Uterus (tissue), 4 donors: ENCODE results near the gene ESPNL. TPM values are rescaled to one million over a fixed set of nuclear protein-coding genes. Genes with fewer than 3 reads are reported as not detected.

Source experiments
- DNase-seq, 2 donors: peaks; one replicate each; pipeline ENCODE4 v3.0.0-alpha.2; 2019 to 2020
- H3K27ac ChIP-seq, 2 donors: fragments of 200-600 bp; sonication (generic); 1 replicate in 1 of 2; 2 replicates in 1 of 2; pipeline ENCODE4 v1.5.1; 2016 to 2018
- H3K27me3 ChIP-seq, 2 donors: fragments of 200-600 bp; sonication (generic); one replicate each; pipeline ENCODE4 v1.5.1; 2018 to 2019; ENCODE audit warnings: control low read depth in 1 of 2
- H3K36me3 ChIP-seq, 2 donors: fragments of 200-600 bp; sonication (generic); one replicate each; pipeline ENCODE4 v1.5.1; 2019; ENCODE audit warnings: control low read depth in 1 of 2
- H3K4me1 ChIP-seq, 2 donors: fragments of 200-600 bp; sonication (generic); one replicate each; pipeline ENCODE4 v1.5.1; 2018 to 2019; ENCODE audit warnings: control low read depth in 1 of 2
- H3K4me3 ChIP-seq, 2 donors: fragments of 200-600 bp; sonication (generic); 1 replicate in 1 of 2; 2 replicates in 1 of 2; pipeline ENCODE4 v1.5.1; 2018 to 2019; ENCODE audit warnings: mild to moderate bottlenecking in 1 of 2
- H3K9me3 ChIP-seq, 2 donors: fragments of 200-600 bp; sonication (generic); one replicate each; pipeline ENCODE4 v1.5.1; 2019; ENCODE audit warnings: control low read depth in 1 of 2
- POLR2A ChIP-seq, 2 donors: fragments of 450-650 bp; IDR thresholded peaks; one replicate each; pipeline ENCODE4 v1.6.1; 2016; ENCODE audit warnings: antibody characterized with exemption in 2 of 2, mild to moderate bottlenecking in 1 of 2, moderate library complexity in 1 of 2
- intact Hi-C: fragments of 100-400 bp; cut with DNase I; formaldehyde crosslinking; loops from one replicate; pipeline ENCODE4 v1.15.1; 2023; ENCODE audit warnings: low total_unique reads
- total RNA-seq, 4 donors: library from RNA; depleted of rRNA in 3 of 4; stranded (reverse); fragments of >200 nt in 3 of 4; gene quantifications; one replicate each; pipeline versions ENCODE4 v1.1.0 to v1.2.4, GENCODE V29; 2014 to 2023
- TF ChIP-seq, protein P1 (sequence below), 4 experiments: fragments of 200-600 bp in 2 of 4; fragments of 450-650 bp in 2 of 4; sonication (generic) in 2 of 4; IDR thresholded peaks; one replicate each; pipeline ENCODE4 v1.5.1; 2016 to 2019; ENCODE audit warnings: antibody characterized with exemption in 4 of 4, mild to moderate bottlenecking in 2 of 4, moderate library complexity in 1 of 4
- donor health status: DM: yes; HTN: yes; CAD: no.

The ESPNL gene
- total RNA-seq, 4 donors from 2014 or later, result 0.34 to 7.7 TPM; not detected in 2

DNA sequence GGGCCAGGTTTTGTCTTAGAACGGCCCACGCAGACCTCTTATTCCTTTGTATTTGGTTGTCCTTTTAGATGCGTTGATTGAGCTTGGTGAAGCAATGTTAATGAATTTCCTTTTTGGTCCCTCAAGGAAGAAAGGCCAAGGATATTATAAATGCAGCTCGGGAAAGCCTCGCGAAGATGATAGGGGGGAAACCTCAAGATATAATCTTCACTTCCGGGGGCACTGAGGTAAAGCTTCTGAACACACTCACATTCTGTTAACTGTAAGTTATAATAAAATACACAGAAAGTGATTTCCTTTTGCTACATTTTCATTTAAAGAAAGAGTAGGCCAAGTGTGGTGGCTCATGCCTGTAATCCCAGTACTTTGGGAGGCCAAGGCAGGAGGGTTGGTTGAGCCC is 32.2 kb upstream of the ESPNL start:
- no peak for TF ChIP-seq POLR2A (IDR thresholded peaks at IDR 0.05)
- TF ChIP-seq, protein P1, sequence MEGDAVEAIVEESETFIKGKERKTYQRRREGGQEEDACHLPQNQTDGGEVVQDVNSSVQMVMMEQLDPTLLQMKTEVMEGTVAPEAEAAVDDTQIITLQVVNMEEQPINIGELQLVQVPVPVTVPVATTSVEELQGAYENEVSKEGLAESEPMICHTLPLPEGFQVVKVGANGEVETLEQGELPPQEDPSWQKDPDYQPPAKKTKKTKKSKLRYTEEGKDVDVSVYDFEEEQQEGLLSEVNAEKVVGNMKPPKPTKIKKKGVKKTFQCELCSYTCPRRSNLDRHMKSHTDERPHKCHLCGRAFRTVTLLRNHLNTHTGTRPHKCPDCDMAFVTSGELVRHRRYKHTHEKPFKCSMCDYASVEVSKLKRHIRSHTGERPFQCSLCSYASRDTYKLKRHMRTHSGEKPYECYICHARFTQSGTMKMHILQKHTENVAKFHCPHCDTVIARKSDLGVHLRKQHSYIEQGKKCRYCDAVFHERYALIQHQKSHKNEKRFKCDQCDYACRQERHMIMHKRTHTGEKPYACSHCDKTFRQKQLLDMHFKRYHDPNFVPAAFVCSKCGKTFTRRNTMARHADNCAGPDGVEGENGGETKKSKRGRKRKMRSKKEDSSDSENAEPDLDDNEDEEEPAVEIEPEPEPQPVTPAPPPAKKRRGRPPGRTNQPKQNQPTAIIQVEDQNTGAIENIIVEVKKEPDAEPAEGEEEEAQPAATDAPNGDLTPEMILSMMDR (IDR thresholded peaks at IDR 0.05), result no peak
- DNase-seq, result no peak
- intact Hi-C loops, result no loop called here
- no peaks in the 10 kb centered on the region for H3K36me3 ChIP-seq
- no peaks in the 10 kb centered on the region for H3K9me3 ChIP-seq
- no peaks in the 10 kb centered on the region for H3K27me3 ChIP-seq
- no peak overlapping the region for H3K27ac ChIP-seq
- H3K4me3 ChIP-seq, result no peak overlapping the region
- no peaks in the 10 kb centered on the region for H3K4me1 ChIP-seq

GRCh38 chr2:238069021-238069709 is 31.0 kb upstream of the ESPNL start:
- TF ChIP-seq, protein P1 (IDR thresholded peaks at IDR 0.05), result no peak
- no peaks in the 10 kb centered on the region for H3K36me3 ChIP-seq
- intact Hi-C loops, result no loop called here

DNA sequence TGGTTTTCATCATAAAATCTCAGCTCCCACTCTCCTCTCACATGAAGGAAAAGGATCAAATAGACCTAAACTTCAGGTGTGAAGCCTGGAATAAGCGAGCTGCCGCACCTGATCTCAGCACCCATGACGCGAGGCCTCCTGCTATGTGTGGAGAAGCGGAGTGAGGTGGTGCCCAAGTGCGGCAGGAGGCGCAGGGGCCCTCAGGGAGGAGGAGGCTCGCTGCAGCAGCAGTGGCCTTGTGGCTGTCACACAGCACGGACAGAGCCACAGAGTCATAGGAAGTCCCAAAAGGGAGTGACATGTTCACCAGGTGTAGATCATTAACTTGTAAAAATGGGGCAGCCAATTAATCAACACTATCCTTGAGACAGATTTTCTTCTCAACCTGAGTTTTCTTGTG is 30.3 kb upstream of the ESPNL start:
- no peaks in the 10 kb centered on the region for H3K4me1 ChIP-seq
- no peak overlapping the region for H3K4me3 ChIP-seq
- H3K27me3 ChIP-seq, result no peaks in the 10 kb centered on the region
- no peaks in the 10 kb centered on the region for H3K36me3 ChIP-seq
- intact Hi-C loops, result no loop called here
- TF ChIP-seq, protein P1 (IDR thresholded peaks at IDR 0.05), result no peak
- no peak for TF ChIP-seq POLR2A (IDR thresholded peaks at IDR 0.05)
- DNase-seq, result no peak
- H3K9me3 ChIP-seq, result no peaks in the 10 kb centered on the region
- no peak overlapping the region for H3K27ac ChIP-seq

More at GRCh38 chr2:238069021-238069709, 31.0 kb upstream of the ESPNL start:
- DNase-seq, result no peak
- Histone ChIP-seq H3K4me3 (no peak overlapping the region), H3K9me3 (no peaks in the 10 kb centered on the region), H3K4me1 (no peaks in the 10 kb centered on the region), H3K27ac (no peak overlapping the region), H3K27me3 (no peaks in the 10 kb centered on the region)

GRCh38 chr2:238075397-238075796 is 24.7 kb upstream of the ESPNL start:
- Histone ChIP-seq H3K4me3 (no peak overlapping the region), H3K27me3 (no peaks in the 10 kb centered on the region), H3K27ac (no peak overlapping the region), H3K9me3 (no peaks in the 10 kb centered on the region), H3K36me3 (no peaks in the 10 kb centered on the region), H3K4me1 (no peaks in the 10 kb centered on the region)
- intact Hi-C loops, result no loop called here
- no peak for DNase-seq
- no peak for TF ChIP-seq POLR2A (IDR thresholded peaks at IDR 0.05)
- TF ChIP-seq, protein P1 (IDR thresholded peaks at IDR 0.05), result no peak

DNA sequence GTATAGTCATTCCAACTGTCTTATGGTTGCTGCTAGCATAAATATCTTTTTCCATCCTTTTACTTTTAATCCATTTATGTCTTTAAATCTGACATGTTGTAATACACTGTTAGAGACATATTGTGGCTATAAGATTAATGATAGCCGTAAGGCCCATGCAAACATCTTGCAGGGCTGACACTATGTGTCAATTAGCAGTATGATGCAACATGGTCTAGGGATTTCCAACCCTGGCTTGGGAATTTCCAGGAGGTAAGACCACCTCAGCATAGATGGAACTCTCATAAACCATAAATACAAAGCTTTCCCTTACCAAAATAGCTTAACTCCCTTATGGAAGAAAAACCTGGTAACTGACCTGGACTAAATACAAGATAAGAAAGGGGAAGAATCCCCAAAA is 22.8 kb upstream of the ESPNL start:
- TF ChIP-seq, protein P1 (IDR thresholded peaks at IDR 0.05), result no peak
- TF ChIP-seq POLR2A (IDR thresholded peaks at IDR 0.05), result no peak
- no peaks in the 10 kb centered on the region for H3K36me3 ChIP-seq

More for the DNA sequence above, 22.8 kb upstream of the ESPNL start:
- intact Hi-C loops, result no loop called here
- Histone ChIP-seq H3K4me1 (no peaks in the 10 kb centered on the region), H3K4me3 (no peak overlapping the region), H3K9me3 (no peaks in the 10 kb centered on the region), H3K27ac (no peak overlapping the region), H3K27me3 (no peaks in the 10 kb centered on the region)
- DNase-seq, result no peak
